GM19043 (cell line): ENCODE measurements around the gene DCBLD2.

Experiments
- ATAC-seq: cut with Tn5 transposase; IDR thresholded peaks from one replicate; pipeline ENCODE4 v1.9.1; 2021; ENCODE audit warnings: low read depth; ENCODE audit not compliant: unreplicated experiment

The DCBLD2 gene

DNA sequence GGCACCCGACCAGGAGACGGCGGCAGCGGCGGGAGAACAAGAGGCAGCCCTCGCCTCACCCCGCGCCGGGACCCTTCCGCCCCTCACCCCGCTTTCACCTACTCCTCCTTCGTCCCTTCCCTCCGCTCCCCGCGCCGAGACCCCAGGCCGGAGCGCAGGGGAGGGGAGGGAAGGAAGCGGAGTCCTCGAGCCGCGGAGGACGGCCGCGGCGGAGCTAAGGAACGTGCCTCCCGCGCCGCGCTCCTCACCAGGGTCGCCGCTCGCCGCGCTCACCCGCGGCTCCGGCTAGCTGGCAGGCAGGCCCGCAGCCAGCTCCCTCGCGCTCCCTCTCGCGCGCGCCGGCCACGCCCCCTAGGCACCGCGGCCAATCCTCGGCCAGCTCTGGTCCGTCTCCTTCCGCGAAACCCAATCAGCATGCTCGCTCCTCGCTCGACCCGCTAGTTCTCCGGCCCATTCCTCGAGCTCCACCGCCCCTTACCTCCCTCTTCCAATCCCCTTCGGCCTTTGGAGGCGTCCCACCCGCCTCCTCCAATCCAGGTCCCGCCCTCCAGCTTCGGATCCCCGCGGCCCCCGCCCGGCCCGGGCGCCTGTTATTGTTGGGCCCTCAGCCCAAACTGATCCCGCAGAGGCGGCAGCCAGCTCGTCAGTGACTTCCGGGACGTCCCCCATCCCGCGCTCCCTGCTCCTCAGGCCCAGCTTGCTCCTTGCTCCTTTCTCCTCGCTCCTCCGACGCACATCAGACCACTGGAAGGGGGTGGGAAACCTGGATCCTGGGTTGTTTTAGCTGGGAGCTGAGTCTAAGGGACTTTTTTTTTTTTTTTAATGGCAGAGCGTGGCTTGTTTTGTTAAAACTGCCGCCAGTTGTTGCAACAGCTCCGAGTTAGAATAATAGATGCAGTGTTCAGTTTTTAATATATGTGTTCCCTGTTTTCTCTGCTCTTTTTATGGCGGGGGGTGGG lies at the start of gene DCBLD2:
TSS of gene DCBLD2 (minus strand) at position 304 of the 959 bp plus-strand sequence. CDS start 369 bp downstream, outside the sequence.
- ATAC-seq: peak; percentile 99

- ATAC-seq: no peak
Measured at GRCh38 chr3:98945666-98946065, 44.2 kb upstream of the DCBLD2 start.

DNA sequence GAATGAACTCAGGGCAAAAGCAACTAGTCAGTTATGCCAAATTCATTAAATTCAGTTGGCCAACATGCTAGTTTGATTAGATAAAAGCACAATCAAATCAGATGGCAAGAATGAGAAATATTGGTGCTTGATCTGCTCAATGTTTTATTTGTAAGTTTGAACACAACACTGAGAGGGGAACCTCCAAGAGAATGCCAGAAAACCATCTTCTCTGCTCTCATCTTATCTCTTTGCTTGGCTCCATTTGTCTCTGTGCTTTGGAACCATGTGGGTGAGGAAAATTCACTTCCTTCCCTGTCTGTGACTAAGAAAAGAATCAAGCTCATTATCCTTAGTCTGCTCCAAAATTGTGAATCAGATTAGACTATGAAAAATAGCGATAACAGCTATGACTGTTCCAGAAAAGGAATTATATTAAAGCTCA lies 43.6 kb upstream of the DCBLD2 start:
- no peak for ATAC-seq

DNA sequence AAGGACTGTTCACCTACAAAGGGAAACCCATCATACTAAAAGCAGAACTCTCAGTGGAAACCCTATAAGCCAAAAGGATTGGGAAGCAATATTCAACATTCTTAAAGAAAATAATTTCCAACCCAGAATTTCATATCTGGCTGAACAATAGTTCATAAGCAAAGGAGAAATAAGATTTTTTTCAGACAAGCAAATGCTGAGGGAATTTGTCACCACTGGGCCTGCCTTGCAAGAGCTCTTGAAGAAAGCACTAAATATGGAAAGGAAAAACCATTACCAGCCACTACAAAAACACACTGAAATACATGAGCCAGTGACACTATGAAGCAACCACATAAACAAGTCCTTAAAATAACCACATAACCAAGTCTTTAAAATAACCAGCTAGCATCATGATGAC lies 28.9 kb upstream of the DCBLD2 start:
- no peak for ATAC-seq

GRCh38 chr3:98921957-98922356 lies 20.5 kb upstream of the DCBLD2 start:
- ATAC-seq: no peak

DNA sequence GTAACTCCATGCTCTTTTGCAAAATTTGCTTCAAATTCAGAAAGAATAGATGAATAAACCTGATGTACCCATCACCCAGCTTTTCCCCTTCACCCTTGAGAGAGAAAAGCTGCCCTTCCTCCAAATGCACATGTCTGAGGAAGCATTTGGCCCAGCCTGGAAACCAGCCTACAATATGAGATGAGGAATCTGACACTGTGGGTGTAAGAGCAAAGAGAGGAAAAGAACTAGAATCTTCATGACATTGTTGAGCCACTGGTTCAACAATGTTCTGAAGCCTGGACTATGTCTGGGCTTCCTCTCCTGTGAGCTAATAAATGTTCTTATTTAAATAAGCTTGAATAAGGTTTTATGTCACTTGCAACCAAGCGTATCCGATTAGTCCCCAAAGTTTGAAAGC lies 18.7 kb upstream of the DCBLD2 start:
- no peak for ATAC-seq

DNA sequence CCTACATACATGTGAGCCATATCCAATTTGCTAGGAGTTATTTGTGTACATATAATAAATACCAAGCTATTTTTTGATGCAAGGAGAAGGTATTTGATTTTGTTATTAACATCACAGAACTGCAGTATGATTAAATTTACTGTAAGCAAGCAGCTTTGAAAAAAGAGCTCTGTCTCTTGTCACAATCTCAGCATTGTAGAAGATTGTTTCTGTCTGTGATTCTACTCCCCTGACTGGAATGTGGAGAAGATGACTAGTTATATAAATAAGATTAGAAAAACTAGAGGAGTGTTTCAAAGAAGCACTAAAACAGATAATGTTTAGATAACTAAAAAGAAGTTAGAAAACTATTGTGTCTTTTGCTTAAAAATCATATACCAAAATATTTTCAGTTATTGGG lies 17.1 kb upstream of the DCBLD2 start:
- no peak for ATAC-seq

GRCh38 chr3:98917608-98918007 lies 16.1 kb upstream of the DCBLD2 start:
- no peak for ATAC-seq

DNA sequence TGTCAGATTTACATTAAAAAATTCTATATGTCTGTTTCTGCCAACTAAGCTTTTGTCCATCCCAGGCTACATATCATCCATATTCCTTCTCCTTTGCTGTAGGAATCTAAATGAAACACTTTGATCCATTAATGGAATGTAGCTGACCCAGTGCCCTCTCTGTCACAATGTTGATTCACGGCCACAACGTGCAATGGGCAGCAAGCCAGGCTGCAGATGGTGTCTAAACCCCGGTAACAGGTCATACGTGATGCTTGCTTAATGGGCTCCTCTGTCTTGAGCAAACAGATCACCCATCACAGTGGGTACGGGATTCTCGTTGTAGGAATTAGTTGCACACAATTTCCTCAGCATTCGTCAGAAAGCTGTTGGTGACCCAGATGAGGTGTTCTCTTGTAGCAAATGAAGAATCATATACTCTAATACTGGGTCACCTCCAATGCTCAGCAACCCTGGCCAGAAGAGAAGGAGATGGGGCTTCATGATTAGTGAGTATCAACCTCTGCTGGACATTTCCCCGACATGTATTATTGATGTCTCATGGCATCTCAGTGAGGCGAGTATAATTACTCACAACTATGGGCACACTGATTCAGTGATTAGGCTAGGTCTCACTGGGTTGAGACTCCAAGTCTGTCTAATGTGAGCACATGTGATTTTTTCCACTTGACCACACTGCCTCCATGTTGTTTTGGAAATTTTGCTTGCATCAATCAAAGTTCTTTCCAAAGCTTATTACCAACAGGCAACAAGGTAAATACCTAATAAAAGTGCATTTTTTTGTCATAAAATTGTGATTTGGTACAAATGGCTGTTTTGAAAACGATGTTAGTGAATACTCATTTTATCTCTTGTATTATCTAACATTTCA lies 12.9 kb upstream of the DCBLD2 start:
- no peak for ATAC-seq

- no peak for ATAC-seq
Measured at GRCh38 chr3:98912448-98912847, 11.0 kb upstream of the DCBLD2 start.

- ATAC-seq: no peak
Measured at GRCh38 chr3:98906230-98906629, 4.7 kb upstream of the DCBLD2 start.

- ATAC-seq: no peak
Measured at GRCh38 chr3:98903705-98904481, 2.4 kb upstream of the DCBLD2 start.

GRCh38 chr3:98903099-98903498 lies 1.6 kb upstream of the DCBLD2 start:
- ATAC-seq: no peak

- no peak for ATAC-seq
Measured at GRCh38 chr3:98902351-98902740, 851 bp upstream of the DCBLD2 start.

GRCh38 chr3:98901119-98901391 lies 440 bp downstream of the DCBLD2 start:
- ATAC-seq: peak; percentile 22

- no peak for ATAC-seq
Measured at GRCh38 chr3:98900265-98901118, 1.0 kb downstream of the DCBLD2 start.

DNA sequence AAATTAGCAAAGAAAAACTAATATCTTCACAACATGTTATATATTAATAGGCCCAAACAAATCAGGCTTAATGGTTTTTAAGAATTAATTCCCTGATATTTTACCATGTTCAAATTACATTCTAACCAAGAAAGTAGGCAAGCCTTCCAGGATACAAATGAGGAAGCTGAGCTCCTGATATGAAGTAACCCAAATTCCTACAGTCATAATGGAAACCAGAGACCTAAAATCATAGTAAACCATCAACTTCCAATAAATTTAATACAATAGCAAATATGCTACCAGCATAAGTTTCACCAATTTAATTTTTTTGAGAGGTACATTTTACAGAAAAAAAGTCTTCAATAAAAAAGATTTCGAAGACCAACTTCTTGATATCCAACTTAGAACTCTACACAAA lies 3.8 kb downstream of the DCBLD2 start:
- ATAC-seq: no peak

GRCh38 chr3:98894791-98895576 lies 6.5 kb downstream of the DCBLD2 start:
- no peak for ATAC-seq

- no peak for ATAC-seq
Measured at GRCh38 chr3:98893740-98894139, 7.8 kb downstream of the DCBLD2 start.
